Stimulated activated CD4-positive, alpha-beta T cell treated with anti-CD3 and anti-CD28 coated beads, Interleukin-4, amount 100 ng/mL, for 24 hours (primary cell): ENCODE measurements around the gene FIGNL1.

Experiments
- DNase-seq: peaks from one replicate; pipeline ENCODE4 v3.0.0-alpha.2; 2020

The FIGNL1 gene

DNA sequence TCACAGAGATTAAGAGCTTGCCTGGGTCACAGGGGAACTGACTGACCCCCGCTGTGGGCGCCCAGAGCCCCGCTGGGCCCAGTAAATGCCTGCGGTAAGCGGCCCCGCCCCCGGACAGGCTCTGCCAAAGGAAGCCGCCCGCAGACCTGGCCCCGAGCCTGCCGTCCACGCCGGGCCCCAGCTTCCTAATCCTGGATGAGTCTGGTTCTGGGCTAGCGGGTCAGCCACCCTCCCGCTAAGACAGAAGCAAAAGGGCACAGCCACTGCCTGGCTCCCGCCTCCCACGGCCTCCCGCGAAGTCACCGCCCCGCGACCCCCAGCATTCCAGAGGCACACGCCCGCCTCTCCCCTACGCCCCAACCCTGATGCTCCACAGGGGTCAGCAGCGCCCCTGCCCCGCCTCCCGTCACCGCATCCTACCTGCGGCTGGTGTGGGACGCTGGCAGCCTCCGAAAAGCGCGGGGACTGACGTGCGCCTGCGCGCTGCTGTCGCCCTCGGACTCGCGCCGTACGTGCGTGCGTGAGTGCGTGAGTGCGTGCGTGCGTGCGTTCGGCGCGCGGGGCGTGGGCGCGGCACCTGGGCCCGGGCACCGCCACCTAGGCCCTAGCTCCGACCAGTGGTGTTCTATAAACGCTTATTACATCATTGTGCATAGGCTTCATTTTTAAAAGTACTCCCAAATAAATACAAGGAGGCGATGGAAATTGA is at the start of gene FIGNL1:
FIGNL1 (minus strand) TSS at position 470 of the 709 bp plus-strand sequence. CDS start 3,063 bp downstream, outside the sequence.
- peak; percentile 86 for DNase-seq

DNA sequence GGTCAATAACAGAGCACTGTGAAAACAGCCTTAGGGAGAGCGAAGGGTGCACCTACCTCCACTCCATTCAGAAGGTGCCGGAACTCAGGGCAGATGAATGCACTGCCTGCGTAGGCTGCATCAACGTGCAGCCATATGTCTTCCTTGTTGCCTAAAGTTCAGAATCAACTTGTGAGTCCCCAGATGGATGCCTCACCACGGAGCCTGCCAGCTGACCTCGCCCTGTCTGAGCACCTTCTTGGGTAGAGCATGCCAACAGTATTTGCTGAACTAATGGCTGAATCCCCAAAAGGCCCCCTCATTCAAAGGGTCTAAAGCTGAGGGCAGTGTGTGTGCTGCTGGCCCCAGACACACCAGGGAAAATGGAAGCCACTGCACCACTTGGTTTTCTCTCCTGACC is 48.9 kb upstream of the FIGNL1 start:
- no peak for DNase-seq

GRCh38 chr7:50497968-50498367 is 47.8 kb upstream of the FIGNL1 start:
- no peak for DNase-seq

DNA sequence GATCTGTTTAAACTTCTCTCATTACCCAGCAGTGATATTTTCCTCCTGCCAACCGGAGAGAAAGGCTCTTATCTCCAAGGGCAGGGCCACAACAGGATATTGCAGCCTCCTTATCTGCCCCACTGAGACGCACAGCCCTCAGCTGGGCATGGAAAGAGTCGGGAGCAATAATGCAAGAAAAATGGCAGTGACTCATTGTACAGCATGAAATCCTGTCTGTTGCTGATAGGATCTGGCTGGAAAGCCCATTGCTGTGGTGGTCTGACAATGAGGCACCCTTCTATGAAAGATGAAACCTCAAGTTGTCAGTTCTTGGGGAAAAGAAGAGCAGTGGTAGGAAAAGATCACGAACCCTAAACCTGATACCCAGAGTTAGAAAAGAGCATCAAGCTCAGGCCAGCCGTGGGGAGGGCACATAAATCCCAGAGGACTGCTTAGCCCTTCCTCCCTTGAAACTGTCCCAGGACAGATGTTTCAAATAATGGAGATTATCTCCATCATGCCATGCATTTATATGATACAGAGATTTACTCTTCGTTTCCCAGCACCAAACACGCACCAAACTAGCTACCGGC is 47.0 kb upstream of the FIGNL1 start:
- DNase-seq: no peak

- DNase-seq: no peak
Measured at GRCh38 chr7:50496569-50496968, 46.4 kb upstream of the FIGNL1 start.

DNA sequence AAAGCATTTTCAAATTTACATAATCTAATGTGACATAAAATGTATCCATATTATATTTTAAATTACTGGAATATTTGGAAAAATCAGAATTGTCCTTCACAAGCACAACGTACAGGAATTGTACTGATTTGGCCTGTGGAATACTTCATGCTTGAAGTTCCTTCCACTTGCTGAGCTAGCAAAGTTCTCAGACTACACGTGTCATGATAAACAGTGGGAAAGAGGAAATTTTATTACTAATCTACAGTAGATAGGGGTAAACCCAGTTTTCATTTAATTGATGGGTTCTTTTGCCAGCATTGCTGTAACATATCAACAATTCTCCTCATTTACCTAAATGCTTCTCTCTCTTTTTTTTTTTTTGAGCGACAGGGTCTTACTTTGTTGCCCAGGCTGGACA is 45.6 kb upstream of the FIGNL1 start:
- DNase-seq: no peak

DNA sequence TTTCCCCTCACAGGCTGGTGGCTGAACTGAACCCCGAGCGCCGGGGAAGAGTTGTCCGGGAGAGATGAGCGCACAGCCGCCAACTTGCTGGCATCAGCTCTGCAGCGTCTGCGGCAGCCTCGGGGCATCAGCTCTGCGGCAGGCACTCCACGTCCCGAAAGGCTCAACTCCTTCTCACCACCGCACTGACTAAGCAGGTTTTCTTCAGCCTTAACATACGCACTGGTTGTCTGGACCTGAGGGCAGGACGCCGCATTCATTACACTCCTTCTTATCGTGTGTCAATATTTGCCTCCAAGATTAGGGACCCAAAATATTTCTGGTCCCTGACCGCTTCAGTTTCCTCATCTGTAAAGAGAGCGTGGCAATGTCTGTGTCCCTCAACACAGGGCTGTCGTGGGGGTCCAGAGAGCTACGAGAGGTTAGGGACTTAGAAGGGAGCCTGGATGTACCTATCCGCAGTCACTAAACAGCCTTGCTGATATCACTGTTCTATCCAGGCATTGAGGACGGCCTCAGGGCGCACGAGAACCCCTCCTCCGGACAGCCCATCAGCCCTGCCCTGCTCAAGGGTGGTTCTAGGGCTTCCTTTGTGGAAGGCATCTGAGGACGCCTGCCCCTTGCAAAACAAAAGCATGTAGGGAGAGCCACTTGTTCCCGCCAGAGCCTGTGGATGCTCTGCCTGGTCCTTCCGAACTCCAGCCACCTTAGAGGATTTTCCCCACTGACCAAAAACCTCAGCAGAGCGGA is 42.8 kb upstream of the FIGNL1 start:
- DNase-seq: no peak

DNA sequence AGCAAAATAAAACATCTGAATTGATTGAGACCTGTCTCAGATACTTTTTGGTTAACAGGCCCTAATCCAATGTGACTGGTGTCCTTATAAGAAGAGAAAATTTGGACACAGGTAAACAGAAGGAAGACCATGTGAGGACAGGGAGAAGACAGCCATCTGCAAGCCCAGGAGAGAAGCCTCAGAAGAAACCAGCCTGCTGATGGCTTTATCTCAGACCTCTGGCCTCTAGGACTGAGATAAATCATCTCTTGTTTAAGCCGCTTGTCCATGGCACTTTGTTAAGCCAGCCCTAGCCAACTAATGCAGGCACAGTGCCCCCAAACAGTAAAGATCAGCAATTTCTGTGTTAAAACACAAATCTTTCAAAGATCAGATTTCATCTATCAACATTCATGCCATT is 41.8 kb upstream of the FIGNL1 start:
- no peak for DNase-seq

DNA sequence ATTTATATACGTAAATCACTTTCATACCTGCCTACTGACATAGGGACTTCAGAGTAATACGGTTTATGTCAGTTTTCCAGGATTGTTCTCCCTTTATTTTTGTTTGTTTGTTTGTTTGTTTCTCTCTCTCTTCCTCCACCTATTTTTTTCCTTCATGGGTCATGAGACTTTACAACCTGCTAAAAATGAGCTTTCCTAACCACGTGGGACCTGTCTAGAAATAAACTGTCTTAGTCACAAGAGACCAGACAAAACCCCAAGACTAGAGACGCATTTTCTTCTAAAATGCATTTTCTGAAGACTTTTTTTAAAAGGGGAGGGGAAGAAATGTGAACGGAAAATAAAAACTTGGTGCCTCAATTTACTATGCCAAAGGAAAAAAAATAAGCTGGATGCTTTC is 41.1 kb upstream of the FIGNL1 start:
- DNase-seq: no peak

- no peak for DNase-seq
Measured at GRCh38 chr7:50488379-50488778, 38.2 kb upstream of the FIGNL1 start.

DNA sequence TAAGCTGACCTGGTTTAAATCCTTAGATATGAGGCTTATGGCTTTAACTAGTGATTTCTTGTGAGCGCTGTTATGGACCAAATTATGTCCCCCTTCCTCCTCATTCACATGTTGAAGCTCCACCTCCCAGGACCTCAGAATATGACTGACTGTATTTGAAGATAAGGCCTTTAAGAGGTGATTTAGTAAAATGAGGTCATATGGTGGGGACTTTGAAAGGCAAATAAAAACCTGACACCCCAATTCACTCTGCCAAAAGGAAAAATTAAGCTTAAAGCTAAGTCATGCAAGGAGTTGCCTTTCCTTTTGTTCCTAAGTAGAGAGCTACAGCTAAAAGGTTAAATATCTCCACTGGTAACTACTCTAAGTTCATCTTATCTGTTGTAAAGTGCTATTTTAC is 36.4 kb upstream of the FIGNL1 start:
- no peak for DNase-seq

- DNase-seq: no peak
Measured at GRCh38 chr7:50481867-50482266, 31.7 kb upstream of the FIGNL1 start.

GRCh38 chr7:50480797-50481196 is 30.6 kb upstream of the FIGNL1 start:
- no peak for DNase-seq

GRCh38 chr7:50479743-50480517 is 29.8 kb upstream of the FIGNL1 start:
- DNase-seq: no peak

DNA sequence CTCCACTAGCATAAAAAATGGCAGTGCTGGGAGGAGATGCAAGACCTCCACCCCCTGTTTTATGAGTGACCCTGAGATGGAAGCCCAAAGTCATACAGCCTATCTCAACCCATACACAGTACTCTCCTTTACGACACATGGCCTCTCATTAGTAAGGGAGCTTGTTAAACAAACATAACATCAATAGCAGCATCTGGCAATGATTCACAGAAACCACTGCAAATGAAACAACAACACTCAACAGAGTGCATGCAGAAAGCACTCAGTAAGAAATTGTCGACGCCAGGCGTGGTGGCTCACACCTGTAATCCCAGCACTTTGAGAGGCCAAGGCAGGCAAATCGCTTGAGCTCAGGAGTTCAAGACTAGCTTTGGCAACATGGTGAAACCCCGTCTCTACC is 27.5 kb upstream of the FIGNL1 start:
- DNase-seq: no peak

DNA sequence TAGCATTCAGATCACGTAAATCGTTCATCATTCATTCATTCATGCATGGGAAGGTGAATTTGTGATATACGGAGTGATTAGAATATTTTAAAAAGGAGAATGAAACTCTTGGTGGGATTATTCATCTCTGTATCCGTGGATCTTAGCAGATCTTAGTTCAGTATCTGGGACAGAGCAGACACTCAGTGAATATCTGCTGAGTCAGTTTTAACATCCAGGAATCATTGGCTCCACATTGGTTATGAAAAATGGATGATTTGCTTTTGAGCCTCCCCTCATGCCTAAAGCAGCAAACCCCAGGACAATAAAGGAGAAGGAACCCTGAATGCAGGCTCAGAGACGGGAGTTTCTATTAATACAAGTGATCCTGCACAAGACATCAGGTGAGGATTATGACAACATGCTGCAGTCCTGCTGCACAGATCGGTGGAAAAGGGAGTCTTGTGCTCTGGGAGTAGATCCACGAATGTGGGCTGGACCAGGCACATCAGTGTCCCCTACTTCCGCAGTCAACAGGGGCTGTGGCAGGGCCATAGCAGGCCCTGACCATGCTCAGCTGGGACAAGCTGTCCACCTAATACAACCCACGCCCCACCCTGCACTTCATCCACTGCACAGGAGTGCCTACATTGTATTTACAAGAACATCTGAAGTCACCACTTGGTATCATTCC is 26.9 kb upstream of the FIGNL1 start:
- DNase-seq: no peak

DNA sequence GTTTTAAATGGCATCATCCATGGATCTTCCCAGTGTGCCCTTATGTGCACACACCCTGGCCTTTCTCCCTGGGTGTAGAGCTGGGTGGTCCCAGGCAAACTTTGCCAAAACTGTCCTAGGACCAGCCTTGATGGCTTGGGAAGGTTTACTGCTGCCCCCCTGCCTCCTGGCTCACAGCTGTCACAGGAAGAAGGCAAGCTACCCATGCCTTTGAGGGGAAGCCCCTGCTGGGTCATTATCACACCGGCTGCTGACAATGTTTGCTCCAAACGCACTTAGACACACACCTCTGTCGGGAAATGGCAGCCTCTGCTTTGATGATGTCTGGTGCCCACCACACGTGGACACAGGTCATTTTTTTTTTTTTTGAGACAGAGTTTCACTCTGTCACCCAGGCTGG is 25.2 kb upstream of the FIGNL1 start:
- DNase-seq: no peak

DNA sequence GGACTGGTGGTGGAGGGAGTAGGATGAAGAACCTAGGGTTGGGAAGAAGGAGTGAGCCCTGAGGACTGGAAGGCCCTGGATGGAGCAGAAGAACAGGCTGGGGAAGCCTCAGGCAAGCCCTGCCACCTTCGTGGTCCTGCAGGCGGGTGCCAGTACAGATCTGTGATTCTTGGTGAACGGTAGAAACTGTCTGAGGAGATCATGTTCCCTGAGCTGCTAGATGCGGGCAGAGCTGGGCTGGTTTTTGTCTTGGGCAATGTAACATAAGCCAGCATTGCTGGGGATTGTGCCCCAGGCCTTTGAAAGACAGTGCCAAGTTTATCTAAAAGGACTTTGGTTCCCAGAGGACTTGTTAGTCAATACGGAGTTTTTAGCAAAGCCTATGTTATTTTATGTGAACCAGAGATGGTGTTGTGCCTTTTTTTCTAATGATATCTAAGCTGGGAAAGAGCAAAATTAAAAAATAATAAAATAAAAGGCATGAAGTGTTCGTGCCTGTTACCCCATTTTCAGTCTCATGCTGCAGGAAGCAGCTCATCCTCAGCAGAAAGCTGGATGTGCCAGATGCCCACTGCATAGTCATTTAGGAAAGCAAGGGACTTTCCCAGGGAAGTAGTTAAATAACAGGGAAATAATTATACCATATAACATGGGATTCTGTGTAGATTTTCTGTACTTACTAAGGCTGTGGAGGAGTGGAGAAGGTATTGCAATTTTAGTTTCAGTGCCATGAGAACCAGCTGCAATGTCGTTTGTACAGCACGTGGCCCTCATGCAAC is 24.4 kb upstream of the FIGNL1 start:
- DNase-seq: no peak

GRCh38 chr7:50473531-50473930 is 23.4 kb upstream of the FIGNL1 start:
- DNase-seq: no peak

DNA sequence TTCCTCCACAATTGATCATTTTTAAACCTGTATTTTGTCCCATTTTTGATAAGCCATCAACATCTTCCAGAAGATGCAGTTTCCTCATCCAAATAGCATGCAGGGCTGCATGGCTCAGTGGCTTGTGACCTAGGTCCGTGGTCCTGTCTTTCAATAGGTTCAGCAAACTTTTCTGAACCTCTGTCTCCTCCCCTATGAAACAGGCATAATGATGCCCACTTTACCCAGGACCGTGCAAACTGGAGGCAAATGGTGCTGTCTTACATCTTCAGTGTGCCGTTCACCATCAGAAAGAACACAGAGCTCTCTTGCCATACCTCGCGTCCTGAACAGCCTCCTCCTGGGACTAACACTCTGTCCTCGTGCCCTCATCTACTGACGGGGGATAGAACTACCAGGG is 22.3 kb upstream of the FIGNL1 start:
- no peak for DNase-seq

DNA sequence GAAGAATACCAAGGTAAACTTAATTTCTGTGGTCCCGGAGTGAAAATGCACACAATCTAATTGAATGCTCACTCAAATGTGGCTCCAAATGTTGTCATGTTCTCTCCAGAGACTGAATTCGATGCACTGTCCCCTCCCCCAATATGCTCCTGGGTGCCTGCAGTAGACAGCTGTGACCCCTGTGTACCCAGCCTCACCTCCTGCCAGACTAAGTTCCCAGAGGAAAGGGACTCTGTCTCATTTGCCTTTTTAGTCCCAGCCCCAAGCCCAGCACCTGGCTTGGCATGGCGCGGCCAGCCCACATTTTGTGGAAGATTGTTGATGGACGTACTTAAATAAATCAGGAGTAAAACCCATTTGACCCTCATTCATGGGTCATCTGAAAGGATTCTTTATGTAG is 21.8 kb upstream of the FIGNL1 start:
- DNase-seq: no peak
